OCI-LY7 (cell line): ENCODE results near the gene DNASE2B.

Experiments used
- CTCF ChIP-seq: fragments of 200-600 bp; sonication (generic); conservative IDR thresholded peaks from 2 replicates; pipeline ENCODE4 v1.5.1; 2014; ENCODE audit warnings: mild to moderate bottlenecking, antibody characterized with exemption, low read length, moderate library complexity, mixed read lengths
- EZH2phosphoT487 ChIP-seq: fragments of 200-600 bp; sonication (generic); IDR thresholded peaks from 2 replicates; pipeline ENCODE4 v1.6.1; 2018; ENCODE audit warnings: low read depth, borderline replicate concordance, mild to moderate bottlenecking, mixed run types, antibody characterized with exemption, low read length, moderate library complexity, mixed read lengths

GRCh38 chr1:84403347-84403746, 5.1 kb downstream of the DNASE2B start:
- TF ChIP-seq CTCF: no peak
- TF ChIP-seq EZH2phosphoT487: no peak
